Raji (cell line): Measurements from ENCODE around the gene YEATS2.

ENCODE experiments used
- POLR2A ChIP-seq: IDR thresholded peaks from 2 replicates; pipeline ENCODE4 v1.6.1; 2011; ENCODE audit warnings: low read depth, low read length, control low read depth; ENCODE audit not compliant: insufficient read depth

YEATS2 gene

GRCh38 chr3:183796372-183796771, 98.8 kb downstream of the YEATS2 start:
- no peak for TF ChIP-seq POLR2A

- no peak for TF ChIP-seq POLR2A
Observed at GRCh38 chr3:183797996-183798395, 100.4 kb downstream of the YEATS2 start.

- no peak for TF ChIP-seq POLR2A
Observed at GRCh38 chr3:183799461-183799860, 101.9 kb downstream of the YEATS2 start.

GRCh38 chr3:183800243-183800863, 102.8 kb downstream of the YEATS2 start:
- TF ChIP-seq POLR2A, result no peak

GRCh38 chr3:183801601-183802000, 104.0 kb downstream of the YEATS2 start:
- no peak for TF ChIP-seq POLR2A

- TF ChIP-seq POLR2A, result no peak
Observed at GRCh38 chr3:183802989-183803388, 105.4 kb downstream of the YEATS2 start.

- no peak for TF ChIP-seq POLR2A
Observed at GRCh38 chr3:183807209-183807728, 109.7 kb downstream of the YEATS2 start.

- TF ChIP-seq POLR2A, result no peak
Observed at GRCh38 chr3:183807881-183808280, 110.3 kb downstream of the YEATS2 start.

GRCh38 chr3:183808355-183808754, 110.8 kb downstream of the YEATS2 start:
- no peak for TF ChIP-seq POLR2A

GRCh38 chr3:183809270-183809669, 111.7 kb downstream of the YEATS2 start:
- no peak for TF ChIP-seq POLR2A

- TF ChIP-seq POLR2A, result no peak
Observed at GRCh38 chr3:183810643-183811594, 113.3 kb downstream of the YEATS2 start.

GRCh38 chr3:183811638-183812037, 114.0 kb downstream of the YEATS2 start:
- no peak for TF ChIP-seq POLR2A

GRCh38 chr3:183812761-183813445, 115.3 kb downstream of the YEATS2 start:
- no peak for TF ChIP-seq POLR2A

- TF ChIP-seq POLR2A, result no peak
Observed at GRCh38 chr3:183814240-183814639, 116.6 kb downstream of the YEATS2 start.

GRCh38 chr3:183815563-183815940, 118.0 kb downstream of the YEATS2 start:
- no peak for TF ChIP-seq POLR2A
